Measurements from ENCODE around the gene PLXNA4.

PLXNA4 gene

DNA sequence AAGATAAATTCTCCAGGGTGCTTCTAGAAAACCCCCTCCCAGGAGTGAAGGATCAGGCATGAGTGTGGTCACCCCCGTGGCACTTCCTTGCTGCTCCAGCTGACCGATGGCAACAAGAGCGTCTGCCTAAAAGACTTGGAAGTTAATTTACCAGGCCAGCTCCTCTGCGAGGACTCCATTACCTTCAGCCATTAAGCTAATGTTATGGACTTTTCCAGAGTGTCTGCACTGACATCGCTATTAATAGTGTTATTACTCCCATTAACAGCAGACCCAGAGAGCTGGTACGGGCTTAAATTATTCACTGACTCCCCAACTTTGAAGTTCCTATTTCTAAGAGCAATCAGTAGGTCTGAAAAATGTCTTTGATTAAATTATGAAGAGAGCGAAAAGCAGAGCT, 345.8 kb downstream of the PLXNA4 start:
- H3K9me3 Mint-ChIP-seq, result no peaks in the 10 kb centered on the region
- H3K36me3 Mint-ChIP-seq (ENCODE audit: low read depth), result no peaks in the 10 kb centered on the region
- intact Hi-C loops (cut with micrococcal nuclease), result no loop called here
- H3K27ac Mint-ChIP-seq, result no peak overlapping the region
- H3K27me3 Mint-ChIP-seq, result peaks cover 2% of the 10 kb centered on the region
- no peaks in the 10 kb centered on the region for H3K4me1 Mint-ChIP-seq (ENCODE audit: low read depth)
- no peak overlapping the region for H3K4me3 Mint-ChIP-seq

DNA sequence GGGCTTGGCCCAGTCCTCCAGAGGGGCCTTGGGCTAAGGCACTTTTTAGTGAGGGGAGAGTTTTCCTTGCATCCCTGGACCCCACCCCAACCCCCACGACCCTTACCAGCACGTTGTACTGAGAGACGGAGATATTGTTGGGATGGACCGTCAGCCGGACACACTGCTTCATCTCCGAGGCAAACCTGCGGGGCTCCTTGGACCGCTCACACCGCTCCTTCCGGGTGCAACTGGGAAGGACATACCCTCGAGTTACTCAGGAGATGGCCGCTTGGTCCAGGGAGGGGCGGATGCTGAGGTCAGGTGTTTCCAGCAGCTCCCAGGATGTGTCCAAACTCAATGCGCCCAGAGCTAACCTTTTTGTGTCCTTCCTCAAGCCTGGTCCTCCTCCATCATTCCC, 348.0 kb downstream of the PLXNA4 start:
- Mint-ChIP-seq H3K27ac (no peak overlapping the region), H3K4me1 (ENCODE audit: low read depth) (no peaks in the 10 kb centered on the region), H3K36me3 (ENCODE audit: low read depth) (no peaks in the 10 kb centered on the region), H3K27me3 (peaks cover 2% of the 10 kb centered on the region), H3K9me3 (no peaks in the 10 kb centered on the region), H3K4me3 (no peak overlapping the region)
- intact Hi-C loops (cut with micrococcal nuclease), result no loop called here

DNA sequence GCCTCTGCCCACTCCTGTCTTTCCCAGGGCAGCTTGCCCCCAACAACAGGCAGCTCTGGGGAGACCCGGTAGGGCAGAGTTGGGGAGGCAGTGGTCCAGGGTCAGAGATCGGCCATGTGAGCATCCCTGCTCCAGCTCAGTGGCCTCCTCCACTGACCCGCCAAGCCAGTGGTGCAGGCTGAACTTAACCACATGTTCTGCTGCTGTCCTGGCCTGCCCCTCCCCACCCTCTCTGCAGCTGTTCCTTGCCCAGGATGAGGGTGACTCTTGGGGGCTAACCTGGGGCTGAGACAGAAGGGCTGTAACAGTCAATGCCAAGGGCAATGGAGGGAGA, 349.3 kb downstream of the PLXNA4 start:
- Mint-ChIP-seq H3K27me3 (no peaks in the 10 kb centered on the region), H3K36me3 (ENCODE audit: low read depth) (no peaks in the 10 kb centered on the region), H3K4me3 (no peak overlapping the region), H3K27ac (no peak overlapping the region), H3K9me3 (no peaks in the 10 kb centered on the region), H3K4me1 (ENCODE audit: low read depth) (no peaks in the 10 kb centered on the region)
- intact Hi-C loops (cut with micrococcal nuclease), result no loop called here

DNA sequence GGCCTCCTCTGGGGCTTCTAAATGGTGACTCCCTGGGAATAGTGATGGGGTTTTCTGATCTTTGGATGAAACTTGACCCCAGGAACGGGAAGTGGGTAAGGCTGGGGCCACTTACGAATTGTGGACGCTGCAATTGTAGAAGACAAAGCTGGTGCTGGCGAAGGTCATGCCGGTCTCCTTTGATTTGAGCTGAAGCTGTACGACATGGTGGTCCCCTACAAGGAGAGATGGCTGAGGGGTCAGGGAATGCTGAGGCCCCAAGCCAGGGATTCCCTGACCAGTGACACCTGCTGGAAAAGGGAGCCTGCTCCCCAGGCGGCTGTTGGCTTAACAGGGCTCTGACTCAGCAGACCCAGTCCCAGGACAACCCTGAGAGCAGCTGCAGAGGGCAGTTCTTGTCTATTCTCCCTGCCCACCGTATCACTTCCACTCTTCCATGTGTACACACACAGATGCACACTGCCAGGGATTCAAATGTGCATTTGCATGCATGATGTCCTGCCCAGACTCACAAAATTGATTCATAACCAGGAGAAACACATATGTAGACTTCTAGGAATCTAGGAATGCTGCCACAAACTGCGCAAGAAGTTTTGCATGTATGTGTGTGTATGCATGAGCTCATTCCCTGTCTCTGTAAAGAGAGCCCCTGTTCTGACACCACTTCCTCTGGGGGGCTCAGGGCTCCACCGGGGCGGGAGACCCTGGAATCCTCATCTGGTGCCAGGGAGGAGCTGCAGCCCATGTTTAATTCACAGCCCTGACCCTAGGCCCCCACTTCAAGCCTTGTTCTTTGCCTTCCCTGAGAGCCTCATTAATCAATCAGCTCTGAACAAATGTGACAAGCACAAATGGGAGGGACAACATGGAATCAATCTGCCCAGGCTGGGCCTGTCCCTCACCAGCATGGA, 350.0 kb downstream of the PLXNA4 start:
- H3K27ac Mint-ChIP-seq, result no peak overlapping the region
- no peaks in the 10 kb centered on the region for H3K9me3 Mint-ChIP-seq
- H3K4me3 Mint-ChIP-seq, result no peak overlapping the region
- H3K4me1 Mint-ChIP-seq (ENCODE audit: low read depth), result no peaks in the 10 kb centered on the region
- H3K27me3 Mint-ChIP-seq, result no peaks in the 10 kb centered on the region
- intact Hi-C loops (cut with micrococcal nuclease), result no loop called here
- H3K36me3 Mint-ChIP-seq (ENCODE audit: low read depth), result no peaks in the 10 kb centered on the region

DNA sequence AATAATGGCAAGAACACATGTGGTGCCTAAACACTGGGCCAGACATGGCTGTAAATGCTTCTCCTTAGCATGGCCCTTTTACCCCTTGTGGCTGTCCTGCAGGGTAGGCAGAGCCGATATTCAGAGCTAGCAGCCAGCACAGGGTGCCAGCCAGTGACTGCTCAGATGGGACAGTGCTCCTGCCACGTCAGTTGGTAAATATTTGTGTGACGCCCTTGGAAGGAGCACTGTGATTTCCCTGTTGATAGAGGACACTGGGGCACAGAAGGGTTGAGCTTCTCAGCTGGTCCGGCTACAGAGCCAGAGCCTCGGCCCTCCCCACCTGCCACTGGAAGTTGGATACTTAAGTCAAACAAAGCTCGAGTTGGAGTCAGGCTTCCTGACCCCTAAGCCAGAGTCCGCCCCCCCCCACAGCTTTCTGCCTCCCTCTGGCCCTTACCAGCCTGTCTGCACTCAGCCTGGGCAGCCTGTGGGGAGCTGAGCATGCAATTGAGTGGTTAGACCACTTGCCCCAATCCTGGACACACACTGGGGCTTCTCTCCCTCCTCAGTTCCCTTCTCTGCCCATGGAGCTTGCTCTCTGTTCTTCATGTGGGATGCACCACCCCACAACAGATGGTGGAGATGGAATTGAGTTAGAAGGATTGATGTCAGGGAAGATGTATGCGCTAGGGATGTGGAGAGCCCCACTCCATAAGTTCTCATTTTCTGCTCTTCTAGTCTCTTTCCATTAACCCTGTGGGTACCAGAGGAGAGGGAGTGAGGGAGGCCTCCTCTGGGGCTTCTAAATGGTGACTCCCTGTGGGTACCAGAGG, 350.8 kb downstream of the PLXNA4 start:
- no peaks in the 10 kb centered on the region for H3K9me3 Mint-ChIP-seq
- H3K4me3 Mint-ChIP-seq, result no peak overlapping the region
- intact Hi-C loops (cut with micrococcal nuclease), result no loop called here
- H3K27me3 Mint-ChIP-seq, result no peaks in the 10 kb centered on the region
- H3K27ac Mint-ChIP-seq, result no peak overlapping the region
- H3K4me1 Mint-ChIP-seq (ENCODE audit: low read depth), result no peaks in the 10 kb centered on the region
- no peaks in the 10 kb centered on the region for H3K36me3 Mint-ChIP-seq (ENCODE audit: low read depth)

DNA sequence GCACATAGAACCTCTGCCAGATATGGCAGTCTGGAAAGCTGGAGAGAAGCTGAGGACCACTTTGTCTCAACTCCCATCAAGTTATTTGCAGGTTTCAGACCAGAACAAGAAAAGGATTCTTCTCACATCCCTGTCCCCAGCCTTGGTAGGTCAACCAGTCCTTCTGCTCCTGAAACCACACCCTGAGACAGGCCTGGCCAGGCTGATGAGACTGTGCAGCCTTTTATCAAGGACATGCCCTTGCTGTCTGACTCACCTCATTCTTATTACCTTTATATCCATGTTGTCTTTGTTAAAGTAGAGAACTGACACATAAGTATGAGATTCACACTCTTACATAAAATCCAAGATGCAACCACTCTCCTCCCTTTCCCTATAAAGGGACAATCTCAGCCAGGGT, 354.9 kb downstream of the PLXNA4 start:
- Mint-ChIP-seq H3K27ac (no peak overlapping the region), H3K9me3 (no peaks in the 10 kb centered on the region), H3K36me3 (ENCODE audit: low read depth) (no peaks in the 10 kb centered on the region), H3K27me3 (no peaks in the 10 kb centered on the region), H3K4me3 (no peak overlapping the region), H3K4me1 (ENCODE audit: low read depth) (no peaks in the 10 kb centered on the region)
- intact Hi-C loops (cut with micrococcal nuclease), result no loop called here

DNA sequence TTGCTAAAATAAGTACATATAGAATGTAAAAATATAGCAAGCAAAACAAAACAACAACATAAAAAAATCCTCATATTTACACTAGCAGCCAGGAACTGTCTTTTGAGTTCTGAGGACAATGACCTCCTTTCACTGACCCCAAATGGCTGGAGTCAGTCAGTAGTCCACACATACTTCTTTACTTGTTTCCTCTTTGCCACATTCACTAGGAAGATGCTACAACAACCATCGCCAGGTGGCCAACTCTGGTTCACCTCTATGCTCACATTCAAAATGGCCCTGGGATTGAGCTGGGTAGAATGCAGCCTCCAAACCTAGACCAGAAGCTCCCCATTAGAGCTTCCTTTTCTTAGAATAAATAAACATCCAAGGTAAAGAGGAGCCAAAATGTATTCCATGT, 356.2 kb downstream of the PLXNA4 start:
- H3K27me3 Mint-ChIP-seq, result no peaks in the 10 kb centered on the region
- no peak overlapping the region for H3K27ac Mint-ChIP-seq
- H3K4me1 Mint-ChIP-seq (ENCODE audit: low read depth), result no peaks in the 10 kb centered on the region
- no peaks in the 10 kb centered on the region for H3K36me3 Mint-ChIP-seq (ENCODE audit: low read depth)
- H3K9me3 Mint-ChIP-seq, result no peaks in the 10 kb centered on the region
- H3K4me3 Mint-ChIP-seq, result no peak overlapping the region
- intact Hi-C loops (cut with micrococcal nuclease), result no loop called here

DNA sequence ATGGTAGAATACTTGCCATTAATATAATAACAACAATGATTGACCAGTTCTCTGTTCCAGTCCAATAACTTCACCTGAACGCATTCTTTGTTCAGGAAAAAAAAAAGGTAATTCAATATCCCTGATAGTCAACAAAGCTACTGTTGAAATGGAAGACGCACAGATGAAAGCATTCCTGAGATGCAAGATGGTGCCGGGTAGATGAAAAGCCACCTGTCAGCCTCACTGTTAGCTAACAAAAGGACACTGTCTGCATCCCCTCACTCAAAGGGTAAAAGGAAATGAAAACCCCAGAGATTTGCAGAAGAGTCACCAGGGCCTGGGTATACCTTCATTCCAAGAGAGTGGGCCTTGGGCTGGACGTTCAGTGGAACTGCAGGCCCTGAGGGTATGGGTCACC, 357.4 kb downstream of the PLXNA4 start:
- no peaks in the 10 kb centered on the region for H3K9me3 Mint-ChIP-seq
- no peaks in the 10 kb centered on the region for H3K4me1 Mint-ChIP-seq (ENCODE audit: low read depth)
- no peaks in the 10 kb centered on the region for H3K27me3 Mint-ChIP-seq
- no peaks in the 10 kb centered on the region for H3K36me3 Mint-ChIP-seq (ENCODE audit: low read depth)
- no peak overlapping the region for H3K27ac Mint-ChIP-seq
- H3K4me3 Mint-ChIP-seq, result no peak overlapping the region
- intact Hi-C loops (cut with micrococcal nuclease), result no loop called here

DNA sequence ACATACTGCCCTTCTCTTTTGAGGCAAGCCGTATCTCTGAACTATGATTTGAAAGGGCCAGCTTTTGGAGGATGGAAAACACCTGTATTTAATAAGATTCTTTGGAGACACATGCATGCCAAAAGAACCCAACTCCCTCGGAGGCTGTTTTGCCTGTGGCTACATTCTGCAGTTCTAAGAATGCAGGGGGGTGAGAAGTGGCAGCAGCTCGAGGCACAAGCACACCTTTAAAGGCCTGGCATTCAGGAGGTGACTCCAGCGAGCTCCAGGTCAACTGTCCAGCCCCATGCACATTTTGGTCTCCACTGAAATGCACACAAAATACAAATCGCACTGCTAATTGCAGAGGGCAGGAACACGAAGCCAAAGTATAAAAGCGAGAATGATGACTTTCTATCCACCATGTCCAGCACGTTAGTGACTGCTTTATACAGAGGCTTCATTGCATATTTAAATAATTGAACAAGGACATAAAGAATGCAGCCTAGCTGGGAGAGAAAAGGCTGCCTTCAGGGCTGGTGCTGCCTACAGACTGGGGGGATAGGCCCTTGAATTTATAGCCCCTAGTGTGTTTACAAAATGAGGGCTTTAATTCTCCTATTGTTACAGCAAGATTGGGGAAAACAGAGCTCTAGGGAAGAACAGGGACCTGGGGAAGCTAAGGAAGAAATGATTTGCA, 359.3 kb downstream of the PLXNA4 start:
- no peaks in the 10 kb centered on the region for H3K4me1 Mint-ChIP-seq (ENCODE audit: low read depth)
- H3K27me3 Mint-ChIP-seq, result no peaks in the 10 kb centered on the region
- no peak overlapping the region for H3K4me3 Mint-ChIP-seq
- H3K9me3 Mint-ChIP-seq, result no peaks in the 10 kb centered on the region
- no peaks in the 10 kb centered on the region for H3K36me3 Mint-ChIP-seq (ENCODE audit: low read depth)
- intact Hi-C loops (cut with micrococcal nuclease), result no loop called here
- no peak overlapping the region for H3K27ac Mint-ChIP-seq

DNA sequence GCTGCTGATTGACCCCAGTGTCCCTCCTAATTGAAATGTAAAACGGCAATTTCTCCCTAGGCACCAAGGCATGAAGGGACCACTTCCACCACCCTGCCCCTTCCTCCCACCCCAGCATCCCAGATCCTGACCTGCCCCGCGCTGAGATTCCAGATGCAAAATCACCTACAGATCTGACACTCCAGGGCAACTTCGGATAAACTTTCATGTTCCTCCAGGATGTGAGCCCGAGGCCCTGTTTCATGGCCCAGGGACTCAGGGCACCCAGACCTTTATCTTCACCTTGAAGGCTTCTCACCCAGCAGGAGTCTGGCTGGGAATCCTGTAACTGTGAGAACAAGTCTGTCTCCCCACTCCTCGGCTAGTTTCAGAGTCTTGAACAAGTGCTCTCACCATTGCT, 361.8 kb downstream of the PLXNA4 start:
- Mint-ChIP-seq H3K4me3 (no peak overlapping the region), H3K9me3 (no peaks in the 10 kb centered on the region), H3K36me3 (ENCODE audit: low read depth) (no peaks in the 10 kb centered on the region), H3K4me1 (ENCODE audit: low read depth) (no peaks in the 10 kb centered on the region), H3K27ac (no peak overlapping the region), H3K27me3 (no peaks in the 10 kb centered on the region)
- intact Hi-C loops (cut with micrococcal nuclease), result no loop called here

DNA sequence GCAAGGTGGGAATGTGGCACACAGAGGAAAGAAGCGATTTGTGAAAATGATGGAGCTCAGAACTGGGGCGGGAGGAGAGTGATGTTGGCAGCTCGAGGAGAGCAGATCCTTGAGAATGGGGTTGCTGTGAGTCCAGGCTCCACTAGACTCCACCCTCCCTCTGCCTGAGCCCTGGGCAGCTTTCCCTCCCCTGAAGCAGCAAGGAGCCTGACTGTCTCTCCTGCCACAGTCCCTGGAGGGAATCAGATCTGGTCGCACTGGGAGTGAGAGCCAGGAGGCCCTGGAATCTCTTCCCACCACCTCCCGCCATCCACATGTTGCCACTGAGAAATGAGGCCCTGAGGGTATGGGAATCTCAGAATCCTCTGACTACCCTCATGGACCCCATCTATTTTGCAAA, 362.7 kb downstream of the PLXNA4 start:
- Mint-ChIP-seq H3K27ac (no peak overlapping the region), H3K27me3 (no peaks in the 10 kb centered on the region), H3K4me1 (ENCODE audit: low read depth) (no peaks in the 10 kb centered on the region), H3K9me3 (no peaks in the 10 kb centered on the region), H3K36me3 (ENCODE audit: low read depth) (no peaks in the 10 kb centered on the region), H3K4me3 (no peak overlapping the region)
- intact Hi-C loops (cut with micrococcal nuclease), result no loop called here

DNA sequence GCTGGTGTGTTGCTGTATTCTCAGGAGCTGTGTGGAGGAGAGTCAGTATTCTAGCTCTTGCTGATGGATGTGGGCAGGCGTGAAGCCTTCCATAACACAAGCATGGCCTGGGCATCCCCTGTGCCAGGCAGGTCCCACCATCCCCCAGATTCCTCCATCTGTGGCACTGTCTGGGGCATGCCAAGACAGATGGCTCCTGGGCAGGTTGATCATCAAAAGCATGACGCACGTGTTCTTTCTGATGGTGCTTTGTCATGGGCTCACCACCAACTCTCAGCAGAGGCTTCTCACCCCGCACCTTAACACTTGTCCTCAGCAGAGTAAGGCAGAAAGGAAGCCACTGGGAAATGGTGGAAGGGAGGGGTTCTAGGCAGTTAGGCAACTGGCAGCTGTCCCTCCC, 364.3 kb downstream of the PLXNA4 start:
- intact Hi-C loops (cut with micrococcal nuclease), result no loop called here
- Mint-ChIP-seq H3K36me3 (ENCODE audit: low read depth) (no peaks in the 10 kb centered on the region), H3K4me1 (ENCODE audit: low read depth) (no peaks in the 10 kb centered on the region), H3K9me3 (no peaks in the 10 kb centered on the region), H3K4me3 (no peak overlapping the region), H3K27ac (no peak overlapping the region), H3K27me3 (no peaks in the 10 kb centered on the region)

DNA sequence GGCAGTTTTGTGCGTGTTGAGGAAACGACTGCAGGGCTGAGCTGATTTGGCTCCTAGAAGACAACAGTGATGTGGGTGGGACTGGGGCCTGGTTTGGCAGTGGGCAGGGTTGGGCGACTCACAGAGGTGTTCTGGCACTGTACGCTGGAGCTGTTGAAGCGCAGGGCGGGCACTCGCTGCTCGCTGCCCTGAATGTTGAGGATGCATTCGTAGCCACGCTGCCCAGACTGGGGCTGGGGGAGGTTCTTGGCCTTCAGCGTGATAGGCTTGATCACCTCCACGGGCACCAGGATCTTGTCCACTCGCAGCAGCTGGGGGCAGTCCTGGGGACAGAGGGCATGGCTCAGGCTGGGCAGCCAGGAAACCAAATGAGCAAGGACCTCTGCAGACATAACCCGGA, 365.4 kb downstream of the PLXNA4 start:
- no peak overlapping the region for H3K27ac Mint-ChIP-seq
- no peak overlapping the region for H3K4me3 Mint-ChIP-seq
- intact Hi-C loops (cut with micrococcal nuclease), result no loop called here
- H3K27me3 Mint-ChIP-seq, result no peaks in the 10 kb centered on the region
- H3K4me1 Mint-ChIP-seq (ENCODE audit: low read depth), result no peaks in the 10 kb centered on the region
- H3K9me3 Mint-ChIP-seq, result no peaks in the 10 kb centered on the region
- H3K36me3 Mint-ChIP-seq (ENCODE audit: low read depth), result no peaks in the 10 kb centered on the region

DNA sequence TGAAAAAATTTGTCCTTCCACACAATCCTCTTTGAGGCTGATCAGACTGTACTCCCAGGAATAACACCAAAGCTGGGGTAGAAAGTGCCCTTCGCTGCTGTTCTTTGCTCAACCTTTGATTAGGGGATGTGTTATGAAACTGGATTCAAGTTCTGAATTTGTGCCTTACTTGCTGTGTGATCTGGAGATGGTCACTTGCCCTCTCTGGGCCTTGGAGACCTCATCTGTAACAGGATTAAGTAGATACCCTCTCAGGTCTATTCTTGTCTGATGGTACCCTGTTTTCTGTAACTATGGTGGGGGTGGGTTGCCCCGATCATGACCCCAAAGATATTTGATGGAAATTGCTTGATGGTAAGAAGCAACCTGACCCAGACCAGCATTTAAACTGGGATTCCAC, 368.5 kb downstream of the PLXNA4 start:
- no peak overlapping the region for H3K27ac Mint-ChIP-seq
- no peak overlapping the region for H3K4me3 Mint-ChIP-seq
- no peaks in the 10 kb centered on the region for H3K36me3 Mint-ChIP-seq (ENCODE audit: low read depth)
- H3K9me3 Mint-ChIP-seq, result no peaks in the 10 kb centered on the region
- no peaks in the 10 kb centered on the region for H3K27me3 Mint-ChIP-seq
- intact Hi-C loops (cut with micrococcal nuclease), result no loop called here
- no peaks in the 10 kb centered on the region for H3K4me1 Mint-ChIP-seq (ENCODE audit: low read depth)
